Transverse colon (tissue), 4 donors: ENCODE results near the gene FCER2.

ENCODE experiments used
- CTCF ChIP-seq, 5 experiments: fragments of 200-600 bp in 3 of 5; fragments of 450-650 bp in 2 of 5; sonication (generic) in 3 of 5; IDR thresholded peaks; 1 replicate in 2 of 5; 2 replicates in 3 of 5; pipeline ENCODE4 v1.5.1; 2016 to 2017; ENCODE audit warnings: antibody characterized with exemption in 5 of 5, inconsistent platforms in 3 of 5, mild to moderate bottlenecking in 2 of 5, moderate library complexity in 1 of 5
- POLR2A ChIP-seq: fragments of 450-650 bp; IDR thresholded peaks from one replicate; pipeline ENCODE4 v1.6.1; 2016; ENCODE audit warnings: antibody characterized with exemption, mild to moderate bottlenecking, moderate library complexity
- POLR2AphosphoS5 ChIP-seq, 3 donors: sonication (generic); formaldehyde crosslinking; IDR thresholded peaks; one replicate each; pipeline ENCODE4 v1.6.1; 2016; ENCODE audit warnings: antibody characterized with exemption in 3 of 3

DNA sequence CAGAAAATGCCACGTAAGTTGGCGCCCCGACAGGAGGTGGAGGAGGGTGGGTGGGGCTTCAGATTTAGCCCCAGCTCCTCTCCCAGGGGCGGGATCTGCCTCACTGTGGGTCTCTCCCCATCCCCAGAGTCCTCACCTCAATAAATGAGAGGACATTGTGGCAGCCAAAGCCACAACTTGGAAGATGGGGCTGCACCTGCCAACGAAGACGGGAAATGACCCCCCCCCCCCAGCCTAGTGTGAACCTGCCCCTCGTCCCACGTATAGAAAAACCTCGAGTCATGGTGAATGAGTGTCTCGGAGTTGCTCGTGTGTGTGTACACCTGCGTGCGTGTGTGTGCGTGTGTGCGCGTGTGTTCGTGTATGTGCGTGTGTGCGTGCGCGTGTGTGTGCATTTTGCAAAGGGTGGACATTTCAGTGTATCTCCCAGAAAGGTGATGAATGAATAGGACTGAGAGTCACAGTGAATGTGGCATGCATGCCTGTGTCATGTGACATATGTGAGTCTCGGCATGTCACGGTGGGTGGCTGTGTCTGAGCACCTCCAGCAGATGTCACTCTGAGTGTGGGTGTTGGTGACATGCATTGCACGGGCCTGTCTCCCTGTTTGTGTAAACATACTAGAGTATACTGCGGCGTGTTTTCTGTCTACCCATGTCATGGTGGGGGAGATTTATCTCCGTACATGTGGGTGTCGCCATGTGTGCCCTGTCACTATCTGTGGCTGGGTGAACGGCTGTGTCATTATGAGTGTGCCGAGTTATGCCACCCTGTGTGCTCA, 22.8 kb downstream of the FCER2 start:
- TF ChIP-seq CTCF (IDR thresholded peaks at IDR 0.05) (no peak), POLR2A (no peak), POLR2AphosphoS5 (IDR thresholded peaks at IDR 0.05) (no peak)
